H9 (cell line): ENCODE results near the gene FAM83E. TPM values are rescaled to one million over a fixed set of nuclear protein-coding genes. Genes with fewer than 3 reads are reported as not detected.

ENCODE experiments used
- DNase-seq: peaks from one replicate; pipeline ENCODE4 v3.0.0-alpha.2; 2017
- H2AFZ ChIP-seq: one replicate; pipeline ENCODE4 v1.6.1; 2013; ENCODE audit warnings: mild to moderate bottlenecking, low read length, control low read depth, moderate library complexity
- H2AK5ac ChIP-seq: 2 replicates; pipeline ENCODE4 v1.6.1; 2013; ENCODE audit warnings: low read length, control low read depth, mixed read lengths; ENCODE audit not compliant: insufficient read length
- H2BK120ac ChIP-seq: one replicate; pipeline ENCODE4 v1.6.1; 2013; ENCODE audit warnings: low read depth, mild to moderate bottlenecking, low read length, control low read depth, inconsistent platforms; ENCODE audit not compliant: poor library complexity, severe bottlenecking
- H2BK12ac ChIP-seq: 2 replicates; pipeline ENCODE4 v1.6.1; 2013; ENCODE audit warnings: low read length, control low read depth, mixed read lengths, low read depth; ENCODE audit not compliant: insufficient read length
- H2BK15ac ChIP-seq: 2 replicates; pipeline ENCODE4 v1.6.1; 2013; ENCODE audit warnings: low read depth, low read length, control low read depth
- H2BK20ac ChIP-seq: one replicate; pipeline ENCODE4 v1.6.1; 2013; ENCODE audit warnings: low read depth, mild to moderate bottlenecking, low read length, control low read depth, inconsistent platforms; ENCODE audit not compliant: poor library complexity, severe bottlenecking
- H2BK5ac ChIP-seq: 2 replicates; pipeline ENCODE4 v1.6.1; 2013; ENCODE audit warnings: low read length, control low read depth, mixed read lengths; ENCODE audit not compliant: insufficient read length
- H3K14ac ChIP-seq: 2 replicates; pipeline ENCODE4 v1.6.1; 2013; ENCODE audit warnings: low read length, control low read depth; ENCODE audit not compliant: insufficient read depth
- H3K18ac ChIP-seq: 2 replicates; pipeline ENCODE4 v1.6.1; 2013; ENCODE audit warnings: low read depth, mild to moderate bottlenecking, mixed read lengths, low read length, control low read depth; ENCODE audit not compliant: insufficient read length
- H3K23ac ChIP-seq: 2 replicates; pipeline ENCODE4 v1.6.1; 2013; ENCODE audit warnings: low read length, control low read depth, mixed read lengths, low read depth; ENCODE audit not compliant: insufficient read length
- H3K23me2 ChIP-seq: 2 replicates; pipeline ENCODE4 v1.6.1; 2013; ENCODE audit warnings: low read depth, mild to moderate bottlenecking, mixed read lengths, low read length, control low read depth; ENCODE audit not compliant: insufficient read length, poor library complexity, severe bottlenecking
- H3K27ac ChIP-seq: 2 replicates; pipeline ENCODE4 v1.5.1; 2013; ENCODE audit warnings: low read length, control low read depth, mixed read lengths, low read depth; ENCODE audit not compliant: insufficient read length
- H3K27me3 ChIP-seq: 2 replicates; pipeline ENCODE4 v1.6.1; 2013; ENCODE audit warnings: low read length, control low read depth, inconsistent platforms; ENCODE audit not compliant: insufficient read depth
- H3K4ac ChIP-seq: 2 replicates; pipeline ENCODE4 v1.6.1; 2013; ENCODE audit warnings: low read depth, mild to moderate bottlenecking, control low read depth, inconsistent platforms, low read length, moderate library complexity
- H3K4me1 ChIP-seq: 2 replicates; pipeline ENCODE4 v1.6.1; 2013; ENCODE audit warnings: low read length, control low read depth, inconsistent platforms; ENCODE audit not compliant: insufficient read depth
- H3K4me2 ChIP-seq: 2 replicates; pipeline ENCODE4 v1.6.1; 2013; ENCODE audit warnings: low read length, control low read depth, mixed read lengths; ENCODE audit not compliant: insufficient read length, insufficient read depth
- H3K56ac ChIP-seq: 2 replicates; pipeline ENCODE4 v1.6.1; 2013; ENCODE audit warnings: low read depth, mild to moderate bottlenecking, mixed read lengths, low read length, control low read depth; ENCODE audit not compliant: insufficient read length
- H3K79me1 ChIP-seq: 2 replicates; pipeline ENCODE4 v1.6.1; 2013; ENCODE audit warnings: low read depth, mild to moderate bottlenecking, moderate library complexity, low read length, control low read depth, inconsistent platforms; ENCODE audit not compliant: insufficient read depth, poor library complexity, severe bottlenecking
- H3K79me2 ChIP-seq: 2 replicates; pipeline ENCODE4 v1.6.1; 2013; ENCODE audit warnings: low read length, control low read depth, inconsistent platforms; ENCODE audit not compliant: insufficient read depth
- H3K9ac ChIP-seq: 2 replicates; pipeline ENCODE4 v1.6.1; 2013; ENCODE audit warnings: low read length, control low read depth, mixed read lengths; ENCODE audit not compliant: insufficient read length; ENCODE audit errors: extremely low read depth
- H3K9me3 ChIP-seq: one replicate; pipeline ENCODE4 v1.6.1; 2013; ENCODE audit warnings: low read depth, low read length, inconsistent platforms; ENCODE audit not compliant: control insufficient read depth
- H3T11ph ChIP-seq: one replicate; pipeline ENCODE4 v1.6.1; 2013; ENCODE audit warnings: mild to moderate bottlenecking, low read length, control low read depth, inconsistent platforms
- H4K20me1 ChIP-seq: one replicate; pipeline ENCODE4 v1.6.1; 2013; ENCODE audit not compliant: control insufficient read depth, insufficient read length, insufficient read depth
- H4K5ac ChIP-seq: 2 replicates; pipeline ENCODE4 v1.6.1; 2013; ENCODE audit warnings: low read depth, mild to moderate bottlenecking, mixed read lengths, low read length, control low read depth; ENCODE audit not compliant: insufficient read length
- H4K8ac ChIP-seq: replicated peaks from 2 replicates; pipeline ENCODE4 v1.6.1; 2013; ENCODE audit warnings: low read length, control low read depth, mixed read lengths, low read depth; ENCODE audit not compliant: insufficient read length
- H4K91ac ChIP-seq: 2 replicates; pipeline ENCODE4 v1.6.1; 2013; ENCODE audit warnings: low read depth, mild to moderate bottlenecking, moderate library complexity, mixed read lengths, low read length, control low read depth; ENCODE audit not compliant: insufficient read length
- H3K27ac Mint-ChIP-seq, 3 experiments: 2 replicates in 2 of 3; 3 replicates in 1 of 3; pipeline ENCODE4 v1.8.0; 2020 to 2021; ENCODE audit warnings: mixed read lengths in 3 of 3, mild to moderate bottlenecking in 1 of 3, moderate library complexity in 1 of 3
- H3K27me3 Mint-ChIP-seq: 2 replicates; pipeline ENCODE4 v1.8.0; 2021; ENCODE audit warnings: low read depth, mild to moderate bottlenecking, moderate library complexity, mixed read lengths
- H3K36me3 Mint-ChIP-seq, 3 experiments: 2 replicates in 2 of 3; 3 replicates in 1 of 3; pipeline ENCODE4 v1.8.0; 2020 to 2021; ENCODE audit warnings: low read depth in 3 of 3, mixed read lengths in 3 of 3; ENCODE audit not compliant: insufficient read depth in 1 of 3
- H3K4me1 Mint-ChIP-seq, 2 experiments: 2 replicates each; pipeline ENCODE4 v1.8.0; 2020; ENCODE audit warnings: mixed read lengths in 2 of 2
- H3K4me3 Mint-ChIP-seq, 2 experiments: 2 replicates in 1 of 2; 3 replicates in 1 of 2; pipeline ENCODE4 v1.8.0; 2020 to 2021; ENCODE audit warnings: mild to moderate bottlenecking in 2 of 2, mixed read lengths in 2 of 2, moderate library complexity in 1 of 2
- H3K9me3 Mint-ChIP-seq, 2 experiments: 2 replicates in 1 of 2; 3 replicates in 1 of 2; pipeline ENCODE4 v1.8.0; 2020; ENCODE audit warnings: mild to moderate bottlenecking in 2 of 2, mixed read lengths in 2 of 2, moderate library complexity in 1 of 2
- WGBS: extraction: QIAGEN DNeasy Blood & Tissue Kit; methylation state at CpG from one replicate; pipeline ENCODE4 v1.1.7; 2013; ENCODE audit warnings: missing lambda C conversion rate, low lambda C conversion rate, mixed read lengths; ENCODE audit not compliant: insufficient read length; ENCODE audit errors: extremely low coverage; 5-methylcytosine and 5-hydroxymethylcytosine counted together
- total RNA-seq: library from RNA; stranded (reverse); gene quantifications from 2 replicates; pipeline ENCODE4 v1.2.1, GENCODE V29; 2021
- TF ChIP-seq, protein P1 (sequence below): fragments of 200-600 bp; sonication (generic); conservative IDR thresholded peaks from 3 replicates; pipeline ENCODE4 v1.8.0; 2021; ENCODE audit warnings: antibody characterized with exemption, mild to moderate bottlenecking

The FAM83E gene
- total RNA-seq, 1 experiment from 2014 or later: 9.2 TPM

DNA sequence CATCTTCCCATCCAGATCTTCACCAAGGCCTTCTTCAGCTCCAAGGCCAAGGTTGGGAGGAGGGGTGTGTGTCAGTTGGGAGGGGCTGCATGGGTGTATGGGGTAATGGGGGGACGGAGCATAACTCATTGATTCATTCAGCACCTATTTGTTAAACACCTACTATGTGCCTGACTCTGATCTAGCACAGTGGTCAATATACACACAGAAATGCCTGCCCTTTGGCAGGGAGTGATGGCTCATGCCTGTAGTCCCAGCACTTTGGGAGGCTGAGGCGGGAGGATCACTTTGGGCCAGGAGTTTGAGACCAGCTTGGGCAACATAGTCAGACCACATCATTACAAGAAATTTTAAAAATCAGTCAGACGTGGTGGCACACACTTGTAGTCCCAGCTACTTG lies 27.5 kb downstream of the FAM83E start:
- H3K27ac Mint-ChIP-seq: no peak overlapping the region
- H3K27me3 ChIP-seq: no peaks in the 10 kb centered on the region
- WGBS: no CpG with 5 or more reads among the region's 3 CpGs
- H3K27ac ChIP-seq: no peak overlapping the region
- H3K36me3 Mint-ChIP-seq: no peaks in the 10 kb centered on the region; a peak in 1 of 7 replicates
- H2BK12ac ChIP-seq: no peak overlapping the region
- H3K4me3 Mint-ChIP-seq: no peak overlapping the region; a peak in 1 of 5 replicates
- no peaks in the 10 kb centered on the region for H4K20me1 ChIP-seq
- no peak for DNase-seq
- H3K9me3 Mint-ChIP-seq: peaks cover 3 to 4% of the 10 kb centered on the region in 2 experiments
- H3K79me2 ChIP-seq: no peaks in the 10 kb centered on the region
- H3K4me1 ChIP-seq: no peaks in the 10 kb centered on the region
- no peak overlapping the region for H3K4me2 ChIP-seq
- TF ChIP-seq, protein P1, sequence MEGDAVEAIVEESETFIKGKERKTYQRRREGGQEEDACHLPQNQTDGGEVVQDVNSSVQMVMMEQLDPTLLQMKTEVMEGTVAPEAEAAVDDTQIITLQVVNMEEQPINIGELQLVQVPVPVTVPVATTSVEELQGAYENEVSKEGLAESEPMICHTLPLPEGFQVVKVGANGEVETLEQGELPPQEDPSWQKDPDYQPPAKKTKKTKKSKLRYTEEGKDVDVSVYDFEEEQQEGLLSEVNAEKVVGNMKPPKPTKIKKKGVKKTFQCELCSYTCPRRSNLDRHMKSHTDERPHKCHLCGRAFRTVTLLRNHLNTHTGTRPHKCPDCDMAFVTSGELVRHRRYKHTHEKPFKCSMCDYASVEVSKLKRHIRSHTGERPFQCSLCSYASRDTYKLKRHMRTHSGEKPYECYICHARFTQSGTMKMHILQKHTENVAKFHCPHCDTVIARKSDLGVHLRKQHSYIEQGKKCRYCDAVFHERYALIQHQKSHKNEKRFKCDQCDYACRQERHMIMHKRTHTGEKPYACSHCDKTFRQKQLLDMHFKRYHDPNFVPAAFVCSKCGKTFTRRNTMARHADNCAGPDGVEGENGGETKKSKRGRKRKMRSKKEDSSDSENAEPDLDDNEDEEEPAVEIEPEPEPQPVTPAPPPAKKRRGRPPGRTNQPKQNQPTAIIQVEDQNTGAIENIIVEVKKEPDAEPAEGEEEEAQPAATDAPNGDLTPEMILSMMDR: no peak
- H4K5ac ChIP-seq: no peak overlapping the region
- no peaks in the 10 kb centered on the region for H3K9me3 ChIP-seq
- H2AFZ ChIP-seq: no peak overlapping the region
- H4K8ac ChIP-seq: no peak overlapping the region
- H2BK20ac ChIP-seq: no peak overlapping the region
- H3K23ac ChIP-seq: no peak overlapping the region
- H3K79me1 ChIP-seq: no peaks in the 10 kb centered on the region
- H3K23me2 ChIP-seq: peaks cover 9% of the 10 kb centered on the region
- no peak overlapping the region for H3T11ph ChIP-seq
- no peak overlapping the region for H2AK5ac ChIP-seq
- H3K18ac ChIP-seq: no peak overlapping the region
- H2BK120ac ChIP-seq: no peak overlapping the region
- no peak overlapping the region for H3K4ac ChIP-seq
- no peak overlapping the region for H2BK5ac ChIP-seq
- H3K56ac ChIP-seq: no peak overlapping the region
- no peak overlapping the region for H3K14ac ChIP-seq
- H2BK15ac ChIP-seq: no peak overlapping the region
- peaks cover 11 to 12% of the 10 kb centered on the region in 2 experiments for H3K4me1 Mint-ChIP-seq
- H3K27me3 Mint-ChIP-seq: peaks cover 47% of the 10 kb centered on the region
- no peak overlapping the region for H3K9ac ChIP-seq
- no peak overlapping the region for H4K91ac ChIP-seq
